Right lobe of liver (tissue), 4 donors: Measurements from ENCODE around the gene PAPOLB.

Source experiments
- POLR2A ChIP-seq: fragments of 450-650 bp; IDR thresholded peaks from one replicate; pipeline ENCODE4 v1.6.1; 2017; ENCODE audit warnings: antibody characterized with exemption, mild to moderate bottlenecking
- TF ChIP-seq, protein P1 (sequence below), 4 donors: fragments of 200-600 bp in 3 of 4; fragments of 450-650 bp in 1 of 4; IDR thresholded peaks; one replicate each; pipeline versions ENCODE4 v1.5.1 to v1.8.0; 2016 to 2022; ENCODE audit warnings: antibody characterized with exemption in 4 of 4, mild to moderate bottlenecking in 2 of 4
- donor health status: DM: no; HTN: no; CAD: no.
- donor health status: DM: no; HTN: no; CAD: no.
- donor health status: DM: no; HTN: yes; CAD: no.

DNA sequence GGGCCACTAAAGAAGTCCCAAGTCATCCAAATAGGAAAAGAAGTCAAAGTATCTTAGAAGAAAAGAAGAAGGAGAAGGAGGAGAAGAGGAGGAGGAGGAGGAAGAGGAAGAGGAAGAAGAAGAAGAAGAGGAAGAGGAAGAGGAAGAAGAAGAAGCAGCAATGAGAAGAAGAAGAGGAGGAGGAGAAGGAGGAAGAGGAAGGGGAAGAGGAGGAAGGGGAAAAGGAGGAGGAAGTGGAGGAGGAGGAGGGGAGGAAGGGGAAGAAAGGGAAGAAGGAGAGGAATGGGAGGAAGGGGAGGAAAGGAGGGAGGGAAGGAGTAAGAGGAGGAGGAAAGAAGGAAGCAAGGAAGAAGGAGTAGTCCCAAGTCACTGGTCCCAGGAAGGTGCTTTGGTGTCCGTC, 43.3 kb upstream of the PAPOLB start:
- no peak for TF ChIP-seq POLR2A
- TF ChIP-seq, protein P1, sequence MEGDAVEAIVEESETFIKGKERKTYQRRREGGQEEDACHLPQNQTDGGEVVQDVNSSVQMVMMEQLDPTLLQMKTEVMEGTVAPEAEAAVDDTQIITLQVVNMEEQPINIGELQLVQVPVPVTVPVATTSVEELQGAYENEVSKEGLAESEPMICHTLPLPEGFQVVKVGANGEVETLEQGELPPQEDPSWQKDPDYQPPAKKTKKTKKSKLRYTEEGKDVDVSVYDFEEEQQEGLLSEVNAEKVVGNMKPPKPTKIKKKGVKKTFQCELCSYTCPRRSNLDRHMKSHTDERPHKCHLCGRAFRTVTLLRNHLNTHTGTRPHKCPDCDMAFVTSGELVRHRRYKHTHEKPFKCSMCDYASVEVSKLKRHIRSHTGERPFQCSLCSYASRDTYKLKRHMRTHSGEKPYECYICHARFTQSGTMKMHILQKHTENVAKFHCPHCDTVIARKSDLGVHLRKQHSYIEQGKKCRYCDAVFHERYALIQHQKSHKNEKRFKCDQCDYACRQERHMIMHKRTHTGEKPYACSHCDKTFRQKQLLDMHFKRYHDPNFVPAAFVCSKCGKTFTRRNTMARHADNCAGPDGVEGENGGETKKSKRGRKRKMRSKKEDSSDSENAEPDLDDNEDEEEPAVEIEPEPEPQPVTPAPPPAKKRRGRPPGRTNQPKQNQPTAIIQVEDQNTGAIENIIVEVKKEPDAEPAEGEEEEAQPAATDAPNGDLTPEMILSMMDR (IDR thresholded peaks at IDR 0.05): no peak
